HG03196 (cell line): ENCODE measurements around the gene HBM.
"Not testable (repeated sequence)": the region's sequence is repeated elsewhere in the genome, so short reads cannot be mapped to it uniquely, and the experiment has no call there.

Source experiments
- ATAC-seq: cut with Tn5 transposase; IDR thresholded peaks from one replicate; pipeline ENCODE4 v1.9.1; 2021; ENCODE audit not compliant: unreplicated experiment

The HBM gene

DNA sequence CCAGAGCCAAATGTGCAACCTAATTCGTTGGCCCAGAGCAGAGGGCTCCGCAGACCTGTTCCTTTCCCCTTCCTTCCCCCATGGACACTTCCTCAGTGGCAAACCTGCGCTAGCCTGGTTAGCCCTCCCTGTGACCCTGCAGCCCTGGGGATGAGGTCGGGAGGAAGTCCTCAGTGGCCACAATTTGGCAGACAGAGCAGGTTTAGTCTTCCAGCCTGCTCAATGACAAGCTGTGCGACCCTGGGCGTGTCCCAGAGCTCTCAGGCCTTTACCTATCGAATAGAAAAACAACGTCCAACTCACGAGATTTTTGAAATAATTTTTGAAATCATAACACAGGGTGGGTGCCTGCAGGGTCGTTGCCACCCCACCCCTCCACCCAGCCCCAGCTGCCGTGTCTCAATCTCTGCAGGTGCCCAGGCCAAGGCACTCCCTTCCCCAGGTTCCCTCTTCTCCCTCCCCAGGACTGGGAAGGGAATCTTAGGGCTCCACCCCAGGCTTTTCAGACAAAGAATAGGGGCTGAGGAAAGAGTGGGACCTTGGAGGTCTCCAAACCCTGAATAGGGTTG, 1.4 kb downstream of the HBM start:
- no peak for ATAC-seq

DNA sequence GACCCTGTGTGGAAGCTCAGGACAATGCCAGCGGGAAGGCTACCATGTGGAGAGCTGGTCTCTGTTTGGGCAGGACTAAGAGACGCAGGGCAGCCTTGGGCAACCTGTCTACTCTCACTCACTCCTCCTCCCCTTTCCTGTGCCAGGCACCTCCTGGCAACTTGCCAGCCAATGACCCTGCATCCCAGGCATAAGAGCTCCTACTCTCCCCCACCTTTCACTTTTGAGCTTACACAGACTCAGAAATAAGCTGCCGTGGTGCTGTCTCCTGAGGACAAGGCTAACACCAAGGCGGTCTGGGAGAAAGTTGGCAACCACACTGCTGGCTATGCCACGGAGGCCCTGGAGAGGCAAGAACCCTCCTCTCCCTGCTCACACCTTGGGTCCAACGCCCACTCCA, 2.6 kb downstream of the HBM start:
- ATAC-seq = no peak

DNA sequence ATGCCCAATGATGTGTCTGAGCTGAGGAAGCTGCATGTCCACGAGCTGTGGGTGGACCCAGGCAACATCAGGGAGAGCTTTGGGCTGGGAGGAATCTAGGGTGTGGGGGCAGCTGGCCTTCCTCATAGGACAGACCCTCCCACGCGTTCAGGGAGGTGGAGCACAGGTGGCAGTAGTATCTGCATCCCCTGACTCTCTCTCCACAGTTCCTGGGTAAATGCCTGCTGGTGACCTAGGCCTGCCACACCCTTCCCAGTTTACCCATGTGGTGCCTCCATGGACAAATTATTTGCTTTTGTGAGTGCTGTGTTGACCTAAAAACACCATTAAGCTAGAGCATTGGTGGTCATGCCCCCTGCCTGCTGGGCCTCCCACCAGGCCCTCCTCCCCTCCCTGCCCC, 3.2 kb downstream of the HBM start:
- ATAC-seq = no peak

DNA sequence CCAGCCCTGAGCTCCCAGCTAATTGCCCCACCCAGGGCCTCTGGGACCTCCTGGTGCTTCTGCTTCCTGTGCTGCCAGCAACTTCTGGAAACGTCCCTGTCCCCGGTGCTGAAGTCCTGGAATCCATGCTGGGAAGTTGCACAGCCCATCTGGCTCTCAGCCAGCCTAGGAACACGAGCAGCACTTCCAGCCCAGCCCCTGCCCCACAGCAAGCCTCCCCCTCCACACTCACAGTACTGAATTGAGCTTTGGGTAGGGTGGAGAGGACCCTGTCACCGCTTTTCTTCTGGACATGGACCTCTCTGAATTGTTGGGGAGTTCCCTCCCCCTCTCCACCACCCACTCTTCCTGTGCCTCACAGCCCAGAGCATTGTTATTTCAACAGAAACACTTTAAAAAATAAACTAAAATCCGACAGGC, 4.3 kb downstream of the HBM start:
- not testable (repeated sequence) for ATAC-seq

DNA sequence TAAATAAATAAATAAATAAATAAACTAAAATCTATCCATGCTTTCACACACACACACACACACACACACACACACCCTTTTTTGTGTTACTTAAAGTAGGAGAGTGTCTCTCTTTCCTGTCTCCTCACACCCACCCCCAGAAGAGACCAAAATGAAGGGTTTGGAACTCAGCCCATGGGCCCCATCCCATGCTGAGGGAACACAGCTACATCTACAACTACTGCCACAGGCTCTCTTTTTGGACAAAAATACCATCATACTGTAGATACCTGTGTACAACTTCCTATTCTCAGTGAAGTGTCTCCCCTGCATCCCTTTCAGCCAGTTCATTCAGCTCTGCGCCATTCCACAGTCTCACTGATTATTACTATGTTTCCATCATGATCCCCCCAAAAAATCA, 5.0 kb downstream of the HBM start:
- no peak for ATAC-seq

DNA sequence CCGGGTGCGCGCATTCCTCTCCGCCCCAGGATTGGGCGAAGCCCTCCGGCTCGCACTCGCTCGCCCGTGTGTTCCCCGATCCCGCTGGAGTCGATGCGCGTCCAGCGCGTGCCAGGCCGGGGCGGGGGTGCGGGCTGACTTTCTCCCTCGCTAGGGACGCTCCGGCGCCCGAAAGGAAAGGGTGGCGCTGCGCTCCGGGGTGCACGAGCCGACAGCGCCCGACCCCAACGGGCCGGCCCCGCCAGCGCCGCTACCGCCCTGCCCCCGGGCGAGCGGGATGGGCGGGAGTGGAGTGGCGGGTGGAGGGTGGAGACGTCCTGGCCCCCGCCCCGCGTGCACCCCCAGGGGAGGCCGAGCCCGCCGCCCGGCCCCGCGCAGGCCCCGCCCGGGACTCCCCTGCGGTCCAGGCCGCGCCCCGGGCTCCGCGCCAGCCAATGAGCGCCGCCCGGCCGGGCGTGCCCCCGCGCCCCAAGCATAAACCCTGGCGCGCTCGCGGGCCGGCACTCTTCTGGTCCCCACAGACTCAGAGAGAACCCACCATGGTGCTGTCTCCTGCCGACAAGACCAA, 6.7 kb downstream of the HBM start, which contains the start of gene HBA2:
Gene HBA2, plus strand, starts transcription at position 503 of the 568 bp plus-strand sequence. Its CDS starts 37 bp downstream, at position 540.
- not testable (repeated sequence) for ATAC-seq

DNA sequence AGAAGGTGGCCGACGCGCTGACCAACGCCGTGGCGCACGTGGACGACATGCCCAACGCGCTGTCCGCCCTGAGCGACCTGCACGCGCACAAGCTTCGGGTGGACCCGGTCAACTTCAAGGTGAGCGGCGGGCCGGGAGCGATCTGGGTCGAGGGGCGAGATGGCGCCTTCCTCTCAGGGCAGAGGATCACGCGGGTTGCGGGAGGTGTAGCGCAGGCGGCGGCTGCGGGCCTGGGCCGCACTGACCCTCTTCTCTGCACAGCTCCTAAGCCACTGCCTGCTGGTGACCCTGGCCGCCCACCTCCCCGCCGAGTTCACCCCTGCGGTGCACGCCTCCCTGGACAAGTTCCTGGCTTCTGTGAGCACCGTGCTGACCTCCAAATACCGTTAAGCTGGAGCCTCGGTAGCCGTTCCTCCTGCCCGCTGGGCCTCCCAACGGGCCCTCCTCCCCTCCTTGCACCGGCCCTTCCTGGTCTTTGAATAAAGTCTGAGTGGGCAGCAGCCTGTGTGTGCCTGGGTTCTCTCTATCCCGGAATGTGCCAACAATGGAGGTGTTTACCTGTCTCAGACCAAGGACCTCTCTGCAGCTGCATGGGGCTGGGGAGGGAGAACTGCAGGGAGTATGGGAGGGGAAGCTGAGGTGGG, 7.6 kb downstream of the HBM start:
- ATAC-seq = not testable (repeated sequence)

DNA sequence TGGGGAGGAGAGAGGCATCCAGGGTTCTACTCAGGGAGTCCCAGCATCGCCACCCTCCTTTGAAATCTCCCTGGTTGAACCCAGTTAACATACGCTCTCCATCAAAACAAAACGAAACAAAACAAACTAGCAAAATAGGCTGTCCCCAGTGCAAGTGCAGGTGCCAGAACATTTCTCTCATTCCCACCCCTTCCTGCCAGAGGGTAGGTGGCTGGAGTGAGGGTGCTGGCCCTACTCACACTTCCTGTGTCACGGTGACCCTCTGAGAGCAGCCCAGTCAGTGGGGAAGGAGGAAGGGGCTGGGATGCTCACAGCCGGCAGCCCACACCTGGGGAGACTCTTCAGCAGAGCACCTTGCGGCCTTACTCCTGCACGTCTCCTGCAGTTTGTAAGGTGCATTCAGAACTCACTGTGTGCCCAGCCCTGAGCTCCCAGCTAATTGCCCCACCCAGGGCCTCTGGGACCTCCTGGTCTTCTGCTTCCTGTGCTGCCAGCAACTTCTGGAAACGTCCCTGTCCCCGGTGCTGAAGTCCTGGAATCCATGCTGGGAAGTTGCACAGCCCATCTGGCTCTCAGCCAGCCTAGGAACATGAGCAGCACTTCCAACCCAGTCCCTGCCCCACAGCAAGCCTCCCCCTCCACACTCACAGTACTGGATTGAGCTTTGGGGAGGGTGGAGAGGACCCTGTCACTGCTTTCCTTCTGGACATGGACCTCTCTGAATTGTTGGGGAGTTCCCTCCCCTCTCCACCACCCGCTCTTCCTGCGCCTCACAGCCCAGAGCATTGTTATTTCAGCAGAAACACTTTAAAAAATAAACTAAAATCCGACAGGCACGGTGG, 8.4 kb downstream of the HBM start:
- ATAC-seq = not testable (repeated sequence)

DNA sequence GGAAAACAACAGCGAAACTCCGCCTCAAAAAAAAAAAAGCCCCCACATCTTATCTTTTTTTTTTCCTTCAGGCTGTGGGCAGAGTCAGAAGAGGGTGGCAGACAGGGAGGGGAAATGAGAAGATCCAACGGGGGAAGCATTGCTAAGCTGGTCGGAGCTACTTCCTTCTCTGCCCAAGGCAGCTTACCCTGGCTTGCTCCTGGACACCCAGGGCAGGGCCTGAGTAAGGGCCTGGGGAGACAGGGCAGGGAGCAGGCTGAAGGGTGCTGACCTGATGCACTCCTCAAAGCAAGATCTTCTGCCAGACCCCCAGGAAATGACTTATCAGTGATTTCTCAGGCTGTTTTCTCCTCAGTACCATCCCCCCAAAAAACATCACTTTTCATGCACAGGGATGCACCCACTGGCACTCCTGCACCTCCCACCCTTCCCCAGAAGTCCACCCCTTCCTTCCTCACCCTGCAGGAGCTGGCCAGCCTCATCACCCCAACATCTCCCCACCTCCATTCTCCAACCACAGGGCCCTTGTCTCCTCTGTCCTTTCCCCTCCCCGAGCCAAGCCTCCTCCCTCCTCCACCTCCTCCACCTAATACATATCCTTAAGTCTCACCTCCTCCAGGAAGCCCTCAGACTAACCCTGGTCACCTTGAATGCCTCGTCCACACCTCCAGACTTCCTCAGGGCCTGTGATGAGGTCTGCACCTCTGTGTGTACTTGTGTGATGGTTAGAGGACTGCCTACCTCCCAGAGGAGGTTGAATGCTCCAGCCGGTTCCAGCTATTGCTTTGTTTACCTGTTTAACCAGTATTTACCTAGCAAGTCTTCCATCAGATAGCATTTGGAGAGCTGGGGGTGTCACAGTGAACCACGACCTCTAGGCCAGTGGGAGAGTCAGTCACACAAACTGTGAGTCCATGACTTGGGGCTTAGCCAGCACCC, 9.5 kb downstream of the HBM start:
- ATAC-seq = no peak

DNA sequence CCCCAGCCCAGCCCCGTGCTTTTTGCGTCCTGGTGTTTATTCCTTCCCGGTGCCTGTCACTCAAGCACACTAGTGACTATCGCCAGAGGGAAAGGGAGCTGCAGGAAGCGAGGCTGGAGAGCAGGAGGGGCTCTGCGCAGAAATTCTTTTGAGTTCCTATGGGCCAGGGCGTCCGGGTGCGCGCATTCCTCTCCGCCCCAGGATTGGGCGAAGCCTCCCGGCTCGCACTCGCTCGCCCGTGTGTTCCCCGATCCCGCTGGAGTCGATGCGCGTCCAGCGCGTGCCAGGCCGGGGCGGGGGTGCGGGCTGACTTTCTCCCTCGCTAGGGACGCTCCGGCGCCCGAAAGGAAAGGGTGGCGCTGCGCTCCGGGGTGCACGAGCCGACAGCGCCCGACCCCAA, 10.2 kb downstream of the HBM start:
- not testable (repeated sequence) for ATAC-seq

DNA sequence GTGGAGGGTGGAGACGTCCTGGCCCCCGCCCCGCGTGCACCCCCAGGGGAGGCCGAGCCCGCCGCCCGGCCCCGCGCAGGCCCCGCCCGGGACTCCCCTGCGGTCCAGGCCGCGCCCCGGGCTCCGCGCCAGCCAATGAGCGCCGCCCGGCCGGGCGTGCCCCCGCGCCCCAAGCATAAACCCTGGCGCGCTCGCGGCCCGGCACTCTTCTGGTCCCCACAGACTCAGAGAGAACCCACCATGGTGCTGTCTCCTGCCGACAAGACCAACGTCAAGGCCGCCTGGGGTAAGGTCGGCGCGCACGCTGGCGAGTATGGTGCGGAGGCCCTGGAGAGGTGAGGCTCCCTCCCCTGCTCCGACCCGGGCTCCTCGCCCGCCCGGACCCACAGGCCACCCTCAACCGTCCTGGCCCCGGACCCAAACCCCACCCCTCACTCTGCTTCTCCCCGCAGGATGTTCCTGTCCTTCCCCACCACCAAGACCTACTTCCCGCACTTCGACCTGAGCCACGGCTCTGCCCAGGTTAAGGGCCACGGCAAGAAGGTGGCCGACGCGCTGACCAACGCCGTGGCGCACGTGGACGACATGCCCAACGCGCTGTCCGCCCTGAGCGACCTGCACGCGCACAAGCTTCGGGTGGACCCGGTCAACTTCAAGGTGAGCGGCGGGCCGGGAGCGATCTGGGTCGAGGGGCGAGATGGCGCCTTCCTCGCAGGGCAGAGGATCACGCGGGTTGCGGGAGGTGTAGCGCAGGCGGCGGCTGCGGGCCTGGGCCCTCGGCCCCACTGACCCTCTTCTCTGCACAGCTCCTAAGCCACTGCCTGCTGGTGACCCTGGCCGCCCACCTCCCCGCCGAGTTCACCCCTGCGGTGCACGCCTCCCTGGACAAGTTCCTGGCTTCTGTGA, 11.0 kb downstream of the HBM start, which contains the start of gene HBA1:
Gene HBA1, plus strand, starts transcription at position 204 of the 906 bp plus-strand sequence. Its CDS starts 37 bp downstream, at position 241.
- not testable (repeated sequence) for ATAC-seq

DNA sequence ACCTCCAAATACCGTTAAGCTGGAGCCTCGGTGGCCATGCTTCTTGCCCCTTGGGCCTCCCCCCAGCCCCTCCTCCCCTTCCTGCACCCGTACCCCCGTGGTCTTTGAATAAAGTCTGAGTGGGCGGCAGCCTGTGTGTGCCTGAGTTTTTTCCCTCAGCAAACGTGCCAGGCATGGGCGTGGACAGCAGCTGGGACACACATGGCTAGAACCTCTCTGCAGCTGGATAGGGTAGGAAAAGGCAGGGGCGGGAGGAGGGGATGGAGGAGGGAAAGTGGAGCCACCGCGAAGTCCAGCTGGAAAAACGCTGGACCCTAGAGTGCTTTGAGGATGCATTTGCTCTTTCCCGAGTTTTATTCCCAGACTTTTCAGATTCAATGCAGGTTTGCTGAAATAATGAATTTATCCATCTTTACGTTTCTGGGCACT, 11.6 kb downstream of the HBM start:
- ATAC-seq = no peak

DNA sequence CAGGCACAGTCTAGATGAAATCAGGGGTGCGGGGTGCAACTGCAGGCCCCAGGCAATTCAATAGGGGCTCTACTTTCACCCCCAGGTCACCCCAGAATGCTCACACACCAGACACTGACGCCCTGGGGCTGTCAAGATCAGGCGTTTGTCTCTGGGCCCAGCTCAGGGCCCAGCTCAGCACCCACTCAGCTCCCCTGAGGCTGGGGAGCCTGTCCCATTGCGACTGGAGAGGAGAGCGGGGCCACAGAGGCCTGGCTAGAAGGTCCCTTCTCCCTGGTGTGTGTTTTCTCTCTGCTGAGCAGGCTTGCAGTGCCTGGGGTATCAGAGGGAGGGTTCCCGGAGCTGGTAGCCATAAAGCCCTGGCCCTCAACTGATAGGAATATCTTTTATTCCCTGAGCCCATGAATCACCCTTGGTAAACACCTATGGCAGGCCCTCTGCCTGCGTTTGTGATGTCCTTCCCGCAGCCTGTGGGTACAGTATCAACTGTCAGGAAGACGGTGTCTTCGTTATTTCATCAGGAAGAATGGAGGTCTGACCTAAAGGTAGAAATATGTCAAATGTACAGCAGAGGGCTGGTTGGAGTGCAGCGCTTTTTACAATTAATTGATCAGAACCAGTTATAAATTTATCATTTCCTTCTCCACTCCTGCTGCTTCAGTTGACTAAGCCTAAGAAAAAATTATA, 12.3 kb downstream of the HBM start:
- ATAC-seq = no peak

DNA sequence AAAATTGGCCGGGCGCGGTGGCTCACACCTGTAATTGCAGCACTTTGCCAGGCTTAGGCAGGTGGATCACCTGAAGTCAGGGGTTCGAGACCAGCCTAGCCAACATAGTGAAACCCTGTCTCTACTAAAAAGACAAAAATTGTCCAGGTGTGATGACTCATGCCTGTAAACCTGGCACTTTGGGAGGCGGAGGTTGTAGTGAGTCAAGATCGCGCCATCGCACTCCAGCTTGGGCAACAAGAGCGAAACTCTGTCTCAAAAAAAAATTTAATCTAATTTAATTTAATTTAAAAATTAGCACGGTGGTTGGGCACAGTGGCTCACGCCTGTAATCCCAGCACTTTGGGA, 12.9 kb downstream of the HBM start:
- ATAC-seq = no peak

DNA sequence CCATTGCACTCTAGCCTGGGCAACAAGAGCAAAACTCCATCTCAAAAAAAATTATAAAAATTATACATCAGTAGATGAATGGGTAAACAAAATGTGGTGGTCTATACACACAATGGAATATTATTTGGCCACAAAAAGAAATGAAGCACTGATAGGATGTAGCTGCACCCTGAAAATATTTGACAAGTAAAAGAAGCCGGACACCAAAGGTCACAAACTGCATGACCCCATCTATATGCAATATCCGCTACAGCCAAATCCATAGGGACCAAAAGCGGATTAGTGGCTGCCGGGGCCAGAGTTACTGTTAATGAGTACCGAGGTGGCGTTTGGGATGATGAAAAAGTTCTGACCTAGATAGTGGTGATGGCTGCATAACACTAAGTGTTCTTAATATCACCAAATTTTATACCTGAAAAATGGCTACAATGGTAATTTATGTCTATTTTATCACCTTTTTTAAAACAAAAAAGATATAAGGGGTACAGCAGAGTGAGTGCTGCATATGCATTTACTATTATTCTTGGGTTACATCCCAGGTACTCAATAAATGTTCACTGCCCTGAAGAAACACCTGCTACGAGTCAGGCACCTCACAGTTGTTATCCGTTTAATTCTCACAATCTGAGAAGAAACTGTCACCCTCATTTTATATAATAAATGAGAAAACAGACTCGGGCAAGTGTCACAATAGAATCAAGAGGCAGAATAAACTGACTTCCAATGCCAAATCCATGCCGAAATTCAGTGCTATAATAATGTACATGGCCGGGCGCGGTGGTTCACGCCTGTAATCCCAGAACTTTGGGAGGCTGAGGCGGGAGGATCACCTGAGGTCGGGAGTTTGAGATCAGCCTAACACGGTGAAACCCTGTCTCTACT, 13.7 kb downstream of the HBM start:
- ATAC-seq = no peak

DNA sequence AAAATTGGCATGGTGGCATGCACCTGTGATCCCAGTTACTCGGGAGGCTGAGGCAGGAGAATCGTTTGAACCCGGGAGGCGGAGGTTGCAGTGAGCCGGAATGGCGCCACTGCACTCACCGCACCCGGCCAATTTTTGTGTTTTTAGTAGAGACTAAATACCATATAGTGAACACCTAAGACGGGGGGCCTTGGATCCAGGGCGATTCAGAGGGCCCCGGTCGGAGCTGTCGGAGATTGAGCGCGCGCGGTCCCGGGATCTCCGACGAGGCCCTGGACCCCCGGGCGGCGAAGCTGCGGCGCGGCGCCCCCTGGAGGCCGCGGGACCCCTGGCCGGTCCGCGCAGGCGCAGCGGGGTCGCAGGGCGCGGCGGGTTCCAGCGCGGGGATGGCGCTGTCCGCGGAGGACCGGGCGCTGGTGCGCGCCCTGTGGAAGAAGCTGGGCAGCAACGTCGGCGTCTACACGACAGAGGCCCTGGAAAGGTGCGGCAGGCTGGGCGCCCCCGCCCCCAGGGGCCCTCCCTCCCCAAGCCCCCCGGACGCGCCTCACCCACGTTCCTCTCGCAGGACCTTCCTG, 14.4 kb downstream of the HBM start, which contains the start of gene HBQ1:
Gene HBQ1, plus strand, starts transcription at position 359 of the 575 bp plus-strand sequence. Its CDS starts 28 bp downstream, at position 387.
- ATAC-seq = no peak
